ENCODE measurements around the gene RASGRF2.

RASGRF2 gene, protein sequence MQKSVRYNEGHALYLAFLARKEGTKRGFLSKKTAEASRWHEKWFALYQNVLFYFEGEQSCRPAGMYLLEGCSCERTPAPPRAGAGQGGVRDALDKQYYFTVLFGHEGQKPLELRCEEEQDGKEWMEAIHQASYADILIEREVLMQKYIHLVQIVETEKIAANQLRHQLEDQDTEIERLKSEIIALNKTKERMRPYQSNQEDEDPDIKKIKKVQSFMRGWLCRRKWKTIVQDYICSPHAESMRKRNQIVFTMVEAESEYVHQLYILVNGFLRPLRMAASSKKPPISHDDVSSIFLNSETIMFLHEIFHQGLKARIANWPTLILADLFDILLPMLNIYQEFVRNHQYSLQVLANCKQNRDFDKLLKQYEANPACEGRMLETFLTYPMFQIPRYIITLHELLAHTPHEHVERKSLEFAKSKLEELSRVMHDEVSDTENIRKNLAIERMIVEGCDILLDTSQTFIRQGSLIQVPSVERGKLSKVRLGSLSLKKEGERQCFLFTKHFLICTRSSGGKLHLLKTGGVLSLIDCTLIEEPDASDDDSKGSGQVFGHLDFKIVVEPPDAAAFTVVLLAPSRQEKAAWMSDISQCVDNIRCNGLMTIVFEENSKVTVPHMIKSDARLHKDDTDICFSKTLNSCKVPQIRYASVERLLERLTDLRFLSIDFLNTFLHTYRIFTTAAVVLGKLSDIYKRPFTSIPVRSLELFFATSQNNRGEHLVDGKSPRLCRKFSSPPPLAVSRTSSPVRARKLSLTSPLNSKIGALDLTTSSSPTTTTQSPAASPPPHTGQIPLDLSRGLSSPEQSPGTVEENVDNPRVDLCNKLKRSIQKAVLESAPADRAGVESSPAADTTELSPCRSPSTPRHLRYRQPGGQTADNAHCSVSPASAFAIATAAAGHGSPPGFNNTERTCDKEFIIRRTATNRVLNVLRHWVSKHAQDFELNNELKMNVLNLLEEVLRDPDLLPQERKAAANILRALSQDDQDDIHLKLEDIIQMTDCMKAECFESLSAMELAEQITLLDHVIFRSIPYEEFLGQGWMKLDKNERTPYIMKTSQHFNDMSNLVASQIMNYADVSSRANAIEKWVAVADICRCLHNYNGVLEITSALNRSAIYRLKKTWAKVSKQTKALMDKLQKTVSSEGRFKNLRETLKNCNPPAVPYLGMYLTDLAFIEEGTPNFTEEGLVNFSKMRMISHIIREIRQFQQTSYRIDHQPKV (N-terminal part only)

DNA sequence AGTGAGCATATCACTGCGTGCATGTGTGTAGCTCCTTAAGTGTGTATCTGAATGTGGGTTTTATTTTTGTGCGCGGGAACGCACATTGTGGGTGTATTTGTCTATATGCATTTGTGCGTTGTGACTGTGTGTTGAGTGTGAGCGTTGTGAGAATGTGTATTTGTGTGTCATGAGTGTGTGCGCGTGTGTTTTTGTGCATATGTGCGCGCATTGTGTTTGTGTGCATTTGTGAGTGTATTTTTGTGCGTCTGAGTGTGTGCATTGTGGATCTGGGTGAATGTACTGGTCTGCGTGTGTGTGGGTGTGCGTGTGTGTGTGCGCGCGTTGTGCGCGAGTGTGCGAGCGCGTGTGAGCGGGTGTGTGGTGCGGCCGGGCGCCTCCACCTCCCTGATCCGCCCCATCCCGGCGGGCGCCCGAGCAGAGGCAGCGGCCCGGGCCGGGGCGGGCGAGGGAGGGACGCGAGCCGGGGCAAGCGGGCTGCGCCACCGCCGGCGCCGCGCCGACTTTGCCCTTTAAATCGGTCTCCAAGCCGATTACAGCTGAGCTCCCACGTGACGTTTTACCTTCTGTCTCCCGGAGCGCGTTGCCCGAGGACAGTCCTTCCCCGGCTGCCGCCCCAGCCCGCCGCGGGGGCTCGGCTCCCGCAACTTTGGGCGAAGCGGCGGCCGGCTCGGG is at the start of gene RASGRF2:
Gene RASGRF2, plus strand, starts transcription at position 596 of the 675 bp plus-strand sequence. CDS start 376 bp downstream, outside the sequence.
- Histone ChIP-seq H3K9ac (no peak within 1 kb of the TSS), H3K27ac (no peak within 1 kb of the TSS), H3K4me1 (peaks cover 12% of the 10 kb centered on the region; the same call in 1 of the 2 replicates), H3K36me3 (no peaks in the 10 kb centered on the region), H4K20me1 (no peaks in the 10 kb centered on the region), H3K9me3 (peaks cover 17% of the 10 kb centered on the region), H3K4me3 (no peak within 1 kb of the TSS), H3K27me3 (no peaks in the 10 kb centered on the region), H3K4me2 (no peak within 1 kb of the TSS)
- TF ChIP-seq Cebpa-rat (IDR thresholded peaks at IDR 0.05), result no peak

DNA sequence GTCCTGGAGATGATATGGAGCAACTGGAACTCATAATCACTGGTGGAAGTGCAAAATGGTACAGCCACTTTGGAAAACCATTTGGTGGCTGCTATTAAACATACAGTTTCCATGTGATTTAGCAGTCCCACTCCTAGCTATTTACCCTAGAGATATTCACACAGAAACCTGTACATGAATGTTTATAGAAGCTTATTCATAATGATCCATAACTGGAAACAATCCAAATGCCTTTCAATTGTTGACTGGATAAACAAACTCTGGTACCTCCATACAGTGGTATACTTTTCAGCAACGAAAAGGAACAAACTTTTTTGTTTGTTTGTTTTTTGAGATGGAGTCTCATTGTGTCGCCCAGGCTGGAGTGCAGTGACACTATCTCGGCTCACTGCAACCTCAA is 47.7 kb upstream of the RASGRF2 start:
- Histone ChIP-seq H3K4me3 (no peak overlapping the region), H3K36me3 (no peaks in the 10 kb centered on the region), H3K4me1 (no peaks in the 10 kb centered on the region), H3K27ac (no peak overlapping the region), H3K9ac (no peak overlapping the region), H3K4me2 (no peak overlapping the region), H4K20me1 (no peaks in the 10 kb centered on the region), H3K27me3 (no peaks in the 10 kb centered on the region), H3K9me3 (no peaks in the 10 kb centered on the region)
- no peak for TF ChIP-seq Cebpa-rat (IDR thresholded peaks at IDR 0.05)

DNA sequence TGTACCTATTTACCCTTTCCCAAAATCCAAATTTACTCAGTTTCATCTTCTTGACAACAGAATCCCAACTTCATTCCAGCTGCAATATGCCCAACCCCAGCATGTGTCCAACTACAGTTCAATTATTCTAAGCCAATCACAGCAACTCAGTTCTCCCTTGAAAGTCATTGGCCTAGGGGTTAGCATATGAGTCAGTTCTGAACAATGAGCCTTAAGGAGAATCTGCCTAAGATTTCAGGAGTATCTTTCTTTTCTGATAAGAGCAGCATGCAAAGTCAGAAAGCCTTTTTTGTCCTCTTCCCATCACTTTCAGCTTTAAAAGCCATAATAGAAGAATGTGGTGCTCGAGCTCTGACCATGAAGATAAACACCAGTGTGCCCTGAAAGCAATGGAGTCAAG is 44.4 kb upstream of the RASGRF2 start:
- no peaks in the 10 kb centered on the region for H4K20me1 ChIP-seq
- no peak overlapping the region for H3K4me2 ChIP-seq
- H3K36me3 ChIP-seq, result no peaks in the 10 kb centered on the region
- H3K9ac ChIP-seq, result no peak overlapping the region
- no peaks in the 10 kb centered on the region for H3K9me3 ChIP-seq
- no peak overlapping the region for H3K27ac ChIP-seq
- H3K4me1 ChIP-seq, result no peaks in the 10 kb centered on the region
- no peak overlapping the region for H3K4me3 ChIP-seq
- TF ChIP-seq Cebpa-rat (IDR thresholded peaks at IDR 0.05), result no peak
- no peaks in the 10 kb centered on the region for H3K27me3 ChIP-seq

DNA sequence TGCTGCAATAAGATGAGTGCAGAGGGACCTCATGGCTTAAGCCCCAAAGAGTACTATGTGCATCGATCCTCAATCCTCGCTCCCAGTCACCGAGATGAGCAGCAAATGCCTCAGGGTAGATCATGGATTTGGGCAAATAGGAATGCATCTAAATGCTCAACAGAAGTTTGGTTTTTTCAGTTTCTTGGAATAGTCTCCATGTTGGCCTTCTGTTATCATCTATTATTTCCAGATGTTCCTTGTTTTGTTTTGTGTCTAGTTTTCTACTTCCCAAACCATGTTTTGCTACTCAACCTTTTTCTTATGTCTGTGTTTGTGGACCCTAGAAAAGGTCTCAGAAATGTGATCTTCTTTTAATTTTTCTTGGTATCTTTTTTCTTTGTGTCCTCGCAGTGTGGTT is 43.5 kb upstream of the RASGRF2 start:
- no peaks in the 10 kb centered on the region for H3K27me3 ChIP-seq
- H3K9ac ChIP-seq, result no peak overlapping the region
- no peak overlapping the region for H3K4me3 ChIP-seq
- H3K36me3 ChIP-seq, result no peaks in the 10 kb centered on the region
- no peaks in the 10 kb centered on the region for H3K4me1 ChIP-seq
- no peak overlapping the region for H3K4me2 ChIP-seq
- no peak for TF ChIP-seq Cebpa-rat (IDR thresholded peaks at IDR 0.05)
- no peaks in the 10 kb centered on the region for H3K9me3 ChIP-seq
- no peak overlapping the region for H3K27ac ChIP-seq
- no peaks in the 10 kb centered on the region for H4K20me1 ChIP-seq

DNA sequence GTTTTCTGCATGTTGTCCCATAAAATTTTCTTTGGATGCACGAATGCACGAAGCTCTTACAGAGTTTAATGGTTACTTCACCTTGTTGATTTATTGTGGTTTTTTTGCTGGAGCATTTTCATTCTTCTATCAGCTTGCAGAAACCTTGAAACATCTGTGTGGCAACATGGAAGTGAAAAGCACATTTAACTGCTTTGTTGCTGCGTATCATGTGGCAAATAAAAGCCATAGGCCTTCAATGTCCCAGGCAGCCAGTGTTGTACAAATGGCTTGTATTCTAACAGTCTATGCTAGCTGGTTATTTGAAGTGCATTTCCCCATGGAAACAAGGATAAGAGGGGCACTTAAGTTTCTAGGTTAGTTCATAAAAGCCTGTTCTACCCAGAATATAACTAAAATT is 42.5 kb upstream of the RASGRF2 start:
- H3K9me3 ChIP-seq, result no peaks in the 10 kb centered on the region
- H4K20me1 ChIP-seq, result no peaks in the 10 kb centered on the region
- no peak overlapping the region for H3K27ac ChIP-seq
- no peak overlapping the region for H3K4me3 ChIP-seq
- no peak for TF ChIP-seq Cebpa-rat (IDR thresholded peaks at IDR 0.05)
- no peaks in the 10 kb centered on the region for H3K27me3 ChIP-seq
- H3K4me1 ChIP-seq, result no peaks in the 10 kb centered on the region
- no peaks in the 10 kb centered on the region for H3K36me3 ChIP-seq
- no peak overlapping the region for H3K4me2 ChIP-seq
- H3K9ac ChIP-seq, result no peak overlapping the region

DNA sequence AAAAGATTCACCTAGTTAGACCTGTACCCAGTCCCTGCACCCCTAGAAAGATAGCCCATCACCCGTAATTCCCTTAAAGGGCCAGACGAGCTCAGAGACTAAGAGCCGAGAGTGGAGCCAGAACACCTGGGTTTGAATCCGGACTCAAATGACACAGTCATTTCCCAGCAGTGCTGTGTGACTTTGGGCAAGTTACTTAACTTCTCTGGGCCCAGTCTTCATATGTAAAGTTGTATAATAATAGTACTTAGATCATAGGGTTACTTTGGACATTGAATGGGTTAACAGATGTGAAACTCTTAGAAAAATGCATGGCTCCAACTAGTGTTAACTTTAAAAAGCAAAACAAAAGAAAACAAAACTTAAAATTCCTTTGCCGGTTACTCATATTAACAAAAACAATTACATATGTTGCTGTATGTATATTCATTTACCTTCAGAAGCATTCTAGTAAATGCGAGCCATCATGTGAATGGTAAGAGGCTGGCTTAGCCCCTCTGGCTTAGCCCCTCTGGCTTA is 40.4 kb upstream of the RASGRF2 start:
- no peak for TF ChIP-seq Cebpa-rat (IDR thresholded peaks at IDR 0.05)
- Histone ChIP-seq H3K9ac (no peak overlapping the region), H3K4me2 (no peak overlapping the region), H3K9me3 (no peaks in the 10 kb centered on the region), H3K36me3 (no peaks in the 10 kb centered on the region), H3K4me1 (no peaks in the 10 kb centered on the region), H3K27ac (no peak overlapping the region), H4K20me1 (no peaks in the 10 kb centered on the region), H3K27me3 (no peaks in the 10 kb centered on the region), H3K4me3 (no peak overlapping the region)

DNA sequence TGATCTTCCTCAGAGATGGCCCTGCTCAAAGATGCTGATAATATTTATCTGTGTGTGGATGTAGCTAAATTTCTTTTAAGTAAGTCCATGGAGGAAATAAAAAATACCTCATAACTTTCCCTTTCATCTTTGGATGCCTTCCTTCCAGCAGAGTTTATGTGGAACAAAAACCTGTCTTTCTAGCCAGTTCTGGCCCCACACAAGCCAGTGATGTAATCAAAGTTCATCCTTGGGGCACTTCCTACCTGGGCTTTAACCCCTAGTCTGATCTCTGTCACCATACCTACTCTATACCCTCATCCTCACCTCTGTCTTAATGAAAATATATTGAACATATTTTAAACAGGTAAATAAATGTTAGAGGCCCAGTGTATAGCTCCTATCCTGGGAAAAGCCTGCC is 39.8 kb upstream of the RASGRF2 start:
- no peak overlapping the region for H3K4me2 ChIP-seq
- H3K9me3 ChIP-seq, result no peaks in the 10 kb centered on the region
- H4K20me1 ChIP-seq, result no peaks in the 10 kb centered on the region
- no peak overlapping the region for H3K27ac ChIP-seq
- no peak for TF ChIP-seq Cebpa-rat (IDR thresholded peaks at IDR 0.05)
- H3K36me3 ChIP-seq, result no peaks in the 10 kb centered on the region
- no peak overlapping the region for H3K9ac ChIP-seq
- no peak overlapping the region for H3K4me3 ChIP-seq
- no peaks in the 10 kb centered on the region for H3K4me1 ChIP-seq
- no peaks in the 10 kb centered on the region for H3K27me3 ChIP-seq

DNA sequence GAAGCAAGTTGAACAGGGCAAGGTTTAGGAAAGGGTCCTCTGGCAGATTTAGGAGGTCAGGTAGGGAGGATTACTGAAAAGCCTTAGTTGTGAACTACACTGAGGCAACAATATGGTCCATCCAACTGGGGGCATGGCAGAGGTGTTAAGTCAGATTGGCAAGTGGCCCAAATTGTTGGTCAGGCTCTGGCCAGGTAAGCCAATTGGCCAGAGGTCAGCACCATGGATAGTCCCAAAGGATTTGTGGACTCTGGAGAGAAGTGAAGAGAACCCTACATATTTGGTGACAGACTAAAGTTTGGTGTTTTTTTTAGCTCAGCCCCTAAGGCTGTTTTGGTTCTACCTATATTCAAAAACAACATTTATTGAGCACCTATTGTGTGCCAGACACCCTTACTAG is 39.1 kb upstream of the RASGRF2 start:
- H3K9me3 ChIP-seq, result no peaks in the 10 kb centered on the region
- no peak overlapping the region for H3K4me2 ChIP-seq
- no peak overlapping the region for H3K27ac ChIP-seq
- H3K4me3 ChIP-seq, result no peak overlapping the region
- no peaks in the 10 kb centered on the region for H3K4me1 ChIP-seq
- H3K9ac ChIP-seq, result no peak overlapping the region
- H3K27me3 ChIP-seq, result no peaks in the 10 kb centered on the region
- H4K20me1 ChIP-seq, result no peaks in the 10 kb centered on the region
- H3K36me3 ChIP-seq, result no peaks in the 10 kb centered on the region
- no peak for TF ChIP-seq Cebpa-rat (IDR thresholded peaks at IDR 0.05)

DNA sequence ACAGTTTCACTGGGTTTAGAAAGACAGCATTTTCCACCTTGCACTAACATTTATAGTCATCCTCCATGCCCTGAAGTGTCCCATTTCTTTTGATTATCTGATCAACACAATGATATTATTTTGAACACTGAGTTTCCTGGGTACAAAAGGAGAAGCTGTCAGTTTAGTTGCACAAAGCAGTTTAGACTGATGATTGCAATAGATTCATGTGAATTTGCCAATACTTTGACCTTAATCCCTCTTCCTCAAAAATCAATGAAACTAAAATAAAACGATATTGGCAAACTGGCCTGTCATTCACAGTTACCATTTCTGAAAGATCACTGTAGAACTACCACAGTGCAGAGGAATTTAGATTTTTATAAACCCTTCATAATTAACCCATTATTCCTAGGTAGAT is 34.2 kb upstream of the RASGRF2 start:
- Histone ChIP-seq H4K20me1 (no peaks in the 10 kb centered on the region), H3K4me3 (no peak overlapping the region), H3K4me1 (no peaks in the 10 kb centered on the region), H3K9ac (no peak overlapping the region), H3K27me3 (no peaks in the 10 kb centered on the region), H3K4me2 (no peak overlapping the region), H3K27ac (no peak overlapping the region), H3K9me3 (no peaks in the 10 kb centered on the region), H3K36me3 (no peaks in the 10 kb centered on the region)
- TF ChIP-seq Cebpa-rat (IDR thresholded peaks at IDR 0.05), result no peak
